Endothelial cell (in vitro differentiated cells): Measurements from ENCODE around the gene MACF1. TPM values are rescaled to one million over a fixed set of nuclear protein-coding genes. Genes with fewer than 3 reads are reported as not detected.

ENCODE experiments used
- DNase-seq: peaks from one replicate; pipeline ENCODE4 v3.0.0; 2021; ENCODE audit warnings: low spot score
- H3K27ac Mint-ChIP-seq: one replicate; pipeline ENCODE4 v1.8.0; 2021; ENCODE audit warnings: mixed read lengths, inconsistent platforms; ENCODE audit not compliant: unreplicated experiment
- H3K27me3 Mint-ChIP-seq: one replicate; pipeline ENCODE4 v1.8.0; 2021; ENCODE audit warnings: mild to moderate bottlenecking, moderate library complexity, mixed read lengths, inconsistent platforms; ENCODE audit not compliant: unreplicated experiment
- H3K36me3 Mint-ChIP-seq: one replicate; pipeline ENCODE4 v1.8.0; 2021; ENCODE audit warnings: mild to moderate bottlenecking, low read depth, mixed read lengths, inconsistent platforms; ENCODE audit not compliant: unreplicated experiment
- H3K4me1 Mint-ChIP-seq: one replicate; pipeline ENCODE4 v1.8.0; 2021; ENCODE audit warnings: mild to moderate bottlenecking, mixed read lengths, inconsistent platforms; ENCODE audit not compliant: unreplicated experiment
- H3K4me3 Mint-ChIP-seq: one replicate; pipeline ENCODE4 v1.8.0; 2021; ENCODE audit warnings: mild to moderate bottlenecking, mixed read lengths, inconsistent platforms; ENCODE audit not compliant: unreplicated experiment
- H3K9me3 Mint-ChIP-seq: one replicate; pipeline ENCODE4 v1.8.0; 2021; ENCODE audit warnings: mixed read lengths, inconsistent platforms; ENCODE audit not compliant: unreplicated experiment
- long read RNA-seq: library from polyadenylated mRNA; unstranded; transcript quantifications from one replicate; pipeline ENCODE4 v2.0.0, GENCODE V29; 2020; ENCODE audit not compliant: unreplicated experiment
- total RNA-seq: library from RNA; stranded (reverse); fragmentation: NEBNext Ultra II Directional; extraction: Animal tissue kit (Norgen Biotek cat#: 25700); gene quantifications from one replicate; pipeline ENCODE4 v1.2.1, GENCODE V29; 2021; ENCODE audit not compliant: unreplicated experiment
- TF ChIP-seq, protein P1 (sequence below): fragments of 200-600 bp; sonication (generic); IDR thresholded peaks from one replicate; pipeline ENCODE4 v1.5.0; 2021; ENCODE audit warnings: antibody characterized with exemption; ENCODE audit not compliant: unreplicated experiment

Gene MACF1, protein sequence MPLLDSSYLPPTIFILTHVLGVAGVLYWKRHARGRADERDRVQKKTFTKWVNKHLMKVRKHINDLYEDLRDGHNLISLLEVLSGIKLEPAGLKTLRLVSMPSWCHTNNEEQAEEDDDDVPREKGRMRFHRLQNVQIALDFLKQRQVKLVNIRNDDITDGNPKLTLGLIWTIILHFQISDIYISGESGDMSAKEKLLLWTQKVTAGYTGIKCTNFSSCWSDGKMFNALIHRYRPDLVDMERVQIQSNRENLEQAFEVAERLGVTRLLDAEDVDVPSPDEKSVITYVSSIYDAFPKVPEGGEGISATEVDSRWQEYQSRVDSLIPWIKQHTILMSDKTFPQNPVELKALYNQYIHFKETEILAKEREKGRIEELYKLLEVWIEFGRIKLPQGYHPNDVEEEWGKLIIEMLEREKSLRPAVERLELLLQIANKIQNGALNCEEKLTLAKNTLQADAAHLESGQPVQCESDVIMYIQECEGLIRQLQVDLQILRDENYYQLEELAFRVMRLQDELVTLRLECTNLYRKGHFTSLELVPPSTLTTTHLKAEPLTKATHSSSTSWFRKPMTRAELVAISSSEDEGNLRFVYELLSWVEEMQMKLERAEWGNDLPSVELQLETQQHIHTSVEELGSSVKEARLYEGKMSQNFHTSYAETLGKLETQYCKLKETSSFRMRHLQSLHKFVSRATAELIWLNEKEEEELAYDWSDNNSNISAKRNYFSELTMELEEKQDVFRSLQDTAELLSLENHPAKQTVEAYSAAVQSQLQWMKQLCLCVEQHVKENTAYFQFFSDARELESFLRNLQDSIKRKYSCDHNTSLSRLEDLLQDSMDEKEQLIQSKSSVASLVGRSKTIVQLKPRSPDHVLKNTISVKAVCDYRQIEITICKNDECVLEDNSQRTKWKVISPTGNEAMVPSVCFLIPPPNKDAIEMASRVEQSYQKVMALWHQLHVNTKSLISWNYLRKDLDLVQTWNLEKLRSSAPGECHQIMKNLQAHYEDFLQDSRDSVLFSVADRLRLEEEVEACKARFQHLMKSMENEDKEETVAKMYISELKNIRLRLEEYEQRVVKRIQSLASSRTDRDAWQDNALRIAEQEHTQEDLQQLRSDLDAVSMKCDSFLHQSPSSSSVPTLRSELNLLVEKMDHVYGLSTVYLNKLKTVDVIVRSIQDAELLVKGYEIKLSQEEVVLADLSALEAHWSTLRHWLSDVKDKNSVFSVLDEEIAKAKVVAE (N-terminal part only)
- total RNA-seq: 511 TPM
- long read RNA-seq, partial matches to known transcripts: 4 of 8 reads
- long read RNA-seq, other reads (novel, unspliced or antisense): 4 of 8 reads

DNA sequence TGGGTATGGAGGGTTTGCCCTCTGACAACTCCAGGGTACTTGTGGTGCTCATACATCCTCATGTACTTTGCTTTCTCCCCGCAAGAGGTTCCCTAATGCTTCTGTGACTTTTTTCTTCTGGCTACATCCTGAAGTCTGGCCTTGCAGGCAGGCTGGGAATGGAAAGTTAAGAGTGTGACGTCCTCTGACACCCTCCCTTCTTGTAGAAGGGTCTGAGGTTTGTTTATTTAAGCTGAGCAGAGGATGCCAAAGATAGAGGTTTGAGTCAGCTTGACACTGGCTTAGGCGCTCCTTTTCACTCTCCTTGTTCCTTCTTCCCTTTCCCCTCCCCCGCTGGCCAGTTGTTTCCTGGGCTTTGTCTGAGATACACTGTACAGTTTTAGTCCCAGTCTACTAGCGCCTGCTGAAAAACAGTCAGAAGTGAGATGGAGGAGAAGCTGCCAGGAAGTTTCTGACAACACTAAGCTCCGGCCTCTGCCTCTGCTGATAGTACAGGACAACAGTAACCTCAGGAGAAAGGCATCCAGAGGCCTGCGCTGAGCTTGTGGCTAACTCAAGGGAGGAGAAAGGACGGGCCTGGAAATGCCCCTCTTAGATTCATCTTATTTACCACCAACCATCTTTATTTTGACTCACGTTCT lies at the start of gene MACF1:
MACF1 (plus strand) TSS at position 255 of the 641 bp plus-strand sequence; CDS start at position 583, 328 bp downstream.
- TF ChIP-seq, protein P1, sequence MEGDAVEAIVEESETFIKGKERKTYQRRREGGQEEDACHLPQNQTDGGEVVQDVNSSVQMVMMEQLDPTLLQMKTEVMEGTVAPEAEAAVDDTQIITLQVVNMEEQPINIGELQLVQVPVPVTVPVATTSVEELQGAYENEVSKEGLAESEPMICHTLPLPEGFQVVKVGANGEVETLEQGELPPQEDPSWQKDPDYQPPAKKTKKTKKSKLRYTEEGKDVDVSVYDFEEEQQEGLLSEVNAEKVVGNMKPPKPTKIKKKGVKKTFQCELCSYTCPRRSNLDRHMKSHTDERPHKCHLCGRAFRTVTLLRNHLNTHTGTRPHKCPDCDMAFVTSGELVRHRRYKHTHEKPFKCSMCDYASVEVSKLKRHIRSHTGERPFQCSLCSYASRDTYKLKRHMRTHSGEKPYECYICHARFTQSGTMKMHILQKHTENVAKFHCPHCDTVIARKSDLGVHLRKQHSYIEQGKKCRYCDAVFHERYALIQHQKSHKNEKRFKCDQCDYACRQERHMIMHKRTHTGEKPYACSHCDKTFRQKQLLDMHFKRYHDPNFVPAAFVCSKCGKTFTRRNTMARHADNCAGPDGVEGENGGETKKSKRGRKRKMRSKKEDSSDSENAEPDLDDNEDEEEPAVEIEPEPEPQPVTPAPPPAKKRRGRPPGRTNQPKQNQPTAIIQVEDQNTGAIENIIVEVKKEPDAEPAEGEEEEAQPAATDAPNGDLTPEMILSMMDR: peak; percentile 20
- peaks cover 44% of the 10 kb centered on the region for H3K4me1 Mint-ChIP-seq
- H3K36me3 Mint-ChIP-seq: peaks cover 12% of the 10 kb centered on the region
- H3K27ac Mint-ChIP-seq: peak within 1 kb of the TSS; percentile 99
- peak within 1 kb of the TSS; percentile 90 for H3K4me3 Mint-ChIP-seq
- DNase-seq: peak; percentile 64
- no peaks in the 10 kb centered on the region for H3K9me3 Mint-ChIP-seq
- peaks cover 2% of the 10 kb centered on the region for H3K27me3 Mint-ChIP-seq

DNA sequence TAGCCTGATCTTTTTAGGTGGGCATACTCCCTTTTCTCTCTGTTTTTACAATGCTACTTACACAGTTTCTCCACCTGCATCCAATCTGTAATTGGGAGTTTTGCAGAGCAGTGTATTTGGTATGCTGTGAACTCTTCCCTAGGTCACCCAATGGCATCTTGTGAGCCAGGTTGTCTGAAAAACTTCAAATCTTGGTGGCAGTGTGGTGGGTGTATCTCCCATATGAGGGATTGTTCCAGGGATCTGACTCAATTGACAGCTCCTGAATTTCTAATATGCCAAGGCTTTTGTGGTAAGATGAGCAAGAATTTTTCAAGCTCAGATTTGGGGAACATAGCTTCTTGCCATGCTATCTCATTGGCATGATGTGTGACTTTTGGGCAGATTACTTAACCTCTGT lies 47.2 kb upstream of the MACF1 start:
- H3K4me1 Mint-ChIP-seq: peaks cover 80% of the 10 kb centered on the region
- DNase-seq: no peak
- no peak overlapping the region for H3K4me3 Mint-ChIP-seq
- H3K27me3 Mint-ChIP-seq: peaks cover 6% of the 10 kb centered on the region
- H3K9me3 Mint-ChIP-seq: no peaks in the 10 kb centered on the region
- TF ChIP-seq, protein P1: no peak
- H3K27ac Mint-ChIP-seq: peak overlapping the region; percentile 4
- H3K36me3 Mint-ChIP-seq: peaks cover 2% of the 10 kb centered on the region

DNA sequence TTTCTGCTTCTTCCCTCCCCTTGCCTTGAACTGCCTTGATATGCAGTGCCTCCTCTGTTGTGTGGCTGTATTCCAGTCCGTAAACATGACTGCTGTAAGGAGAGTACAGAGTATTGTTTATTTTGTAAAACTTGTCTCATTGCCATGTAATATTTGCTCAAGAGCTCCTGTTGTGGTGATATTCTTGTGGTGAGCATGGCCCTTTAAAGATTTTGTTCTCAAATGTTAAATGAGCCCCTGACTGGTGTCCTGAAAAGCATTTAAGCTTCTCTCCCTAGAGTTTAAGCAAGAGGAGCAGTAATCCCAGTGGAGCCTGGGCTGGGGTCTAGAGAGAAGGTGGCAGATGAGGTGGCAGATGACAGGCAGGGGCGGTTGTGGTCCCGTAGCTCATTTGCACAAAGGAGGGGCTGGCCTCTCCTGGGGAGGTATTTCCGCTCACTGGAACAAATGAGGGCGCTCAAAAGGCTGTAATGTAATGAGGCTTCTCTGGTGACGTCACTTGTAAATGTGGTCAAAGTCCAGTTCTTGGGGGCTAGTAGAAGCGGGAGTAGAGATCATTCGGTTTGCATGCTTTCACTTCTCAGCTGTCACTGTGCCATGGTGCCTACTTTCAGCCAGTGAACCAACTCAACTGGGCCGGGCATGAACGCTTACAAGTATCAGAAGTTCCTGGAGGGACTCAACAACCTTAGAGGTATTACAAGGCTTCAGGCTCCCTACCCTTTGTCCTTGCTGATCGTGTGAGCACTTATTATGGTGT lies 46.0 kb upstream of the MACF1 start:
- H3K9me3 Mint-ChIP-seq: no peaks in the 10 kb centered on the region
- H3K4me3 Mint-ChIP-seq: peak overlapping the region; percentile 42
- peaks cover 6% of the 10 kb centered on the region for H3K27me3 Mint-ChIP-seq
- TF ChIP-seq, protein P1: no peak
- peak overlapping the region; percentile 76 for H3K27ac Mint-ChIP-seq
- peaks cover 2% of the 10 kb centered on the region for H3K36me3 Mint-ChIP-seq
- H3K4me1 Mint-ChIP-seq: peaks cover 71% of the 10 kb centered on the region
- DNase-seq: no peak

DNA sequence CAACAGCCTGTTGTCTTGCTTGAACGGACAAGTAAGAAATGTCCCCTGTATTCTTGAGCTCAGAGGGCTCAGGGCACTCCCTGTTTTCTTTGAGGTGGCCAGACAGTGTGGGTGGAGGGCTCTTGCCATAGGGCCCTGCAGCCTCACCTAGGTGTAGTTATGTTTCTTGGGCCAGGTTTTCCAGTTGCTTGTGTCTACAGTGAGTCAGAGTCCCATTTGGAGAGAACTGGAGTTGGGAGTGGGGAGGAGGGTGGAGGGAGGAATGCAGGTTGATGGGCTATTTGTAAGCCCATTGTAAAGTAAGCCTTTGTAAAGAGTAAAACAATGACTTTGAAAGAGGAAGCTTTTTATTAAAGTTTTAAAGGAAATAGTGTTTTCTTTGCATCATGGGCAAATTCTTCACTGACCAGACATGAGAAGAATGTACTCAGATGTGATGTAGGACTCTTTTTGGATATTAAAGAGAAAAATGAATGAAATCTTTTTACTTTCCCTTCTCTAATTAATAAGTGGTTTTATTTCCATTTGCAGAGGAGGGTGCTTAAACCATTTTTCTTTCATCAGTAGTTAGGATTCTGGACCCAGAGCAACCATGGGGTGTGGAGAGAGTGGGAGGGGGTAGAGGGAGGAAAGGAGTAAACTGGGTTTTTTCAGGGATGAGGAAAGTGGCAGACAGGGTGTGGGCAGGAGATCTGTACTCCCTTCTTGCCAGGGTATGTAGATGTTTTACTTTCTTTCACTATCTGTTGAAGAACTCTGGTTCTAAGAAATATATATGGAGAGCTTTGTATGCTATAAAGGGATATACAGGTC lies 45.1 kb upstream of the MACF1 start:
- Mint-ChIP-seq H3K4me3 (peak overlapping the region; percentile 63), H3K27me3 (peaks cover 2% of the 10 kb centered on the region), H3K27ac (peak overlapping the region; percentile 76), H3K9me3 (no peaks in the 10 kb centered on the region), H3K4me1 (peaks cover 70% of the 10 kb centered on the region), H3K36me3 (no peaks in the 10 kb centered on the region)
- no peak for DNase-seq
- TF ChIP-seq, protein P1: no peak
